Gastrocnemius medialis (tissue), 4 donors: ENCODE data around the gene ETV6.

Experiments used
- CTCF ChIP-seq, 5 experiments: fragments of 450-650 bp in 3 of 5; fragments of 200-600 bp in 2 of 5; sonication (generic) in 2 of 5; IDR thresholded peaks in 4 of 5; conservative IDR thresholded peaks in 1 of 5; 1 replicate in 4 of 5; 2 replicates in 1 of 5; pipeline ENCODE4 v1.5.1; 2016 to 2019; ENCODE audit warnings: antibody characterized with exemption in 5 of 5, mild to moderate bottlenecking in 3 of 5, moderate library complexity in 3 of 5
- POLR2A ChIP-seq, 2 donors: fragments of 450-650 bp; IDR thresholded peaks; one replicate each; pipeline ENCODE4 v1.6.1; 2017; ENCODE audit warnings: antibody characterized with exemption in 2 of 2, mild to moderate bottlenecking in 2 of 2, moderate library complexity in 2 of 2

- TF ChIP-seq CTCF (IDR thresholded peaks at IDR 0.05 in 4 of 5, conservative IDR thresholded peaks at IDR 0.05 in 1 of 5) (no peak), POLR2A (IDR thresholded peaks at IDR 0.05) (no peak)
Measured at GRCh38 chr12:11732023-11732422, 82.5 kb downstream of the ETV6 start.
